Measurements from ENCODE around the gene POU6F1.

DNA sequence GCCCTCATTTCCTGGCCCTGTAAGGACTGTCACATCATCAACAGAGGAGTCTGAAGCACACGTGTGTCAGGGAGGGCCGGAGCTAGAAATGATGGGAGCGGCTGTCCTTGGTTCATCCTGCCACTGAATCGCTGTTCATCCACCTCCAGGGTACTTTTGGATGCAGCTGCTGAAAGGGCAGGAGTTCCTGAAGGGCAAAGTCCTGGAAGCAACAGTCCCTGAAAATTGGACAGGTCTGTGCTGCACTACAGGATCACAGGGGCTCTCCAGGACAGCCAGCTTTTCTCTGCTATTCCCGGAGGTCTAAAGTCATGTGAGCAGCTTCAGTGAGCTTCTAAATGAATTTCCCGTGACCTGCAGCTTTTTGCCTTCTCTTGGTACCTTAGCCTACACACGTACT is 17.7 kb downstream of the POU6F1 start:
- TF ChIP-seq, protein P1, sequence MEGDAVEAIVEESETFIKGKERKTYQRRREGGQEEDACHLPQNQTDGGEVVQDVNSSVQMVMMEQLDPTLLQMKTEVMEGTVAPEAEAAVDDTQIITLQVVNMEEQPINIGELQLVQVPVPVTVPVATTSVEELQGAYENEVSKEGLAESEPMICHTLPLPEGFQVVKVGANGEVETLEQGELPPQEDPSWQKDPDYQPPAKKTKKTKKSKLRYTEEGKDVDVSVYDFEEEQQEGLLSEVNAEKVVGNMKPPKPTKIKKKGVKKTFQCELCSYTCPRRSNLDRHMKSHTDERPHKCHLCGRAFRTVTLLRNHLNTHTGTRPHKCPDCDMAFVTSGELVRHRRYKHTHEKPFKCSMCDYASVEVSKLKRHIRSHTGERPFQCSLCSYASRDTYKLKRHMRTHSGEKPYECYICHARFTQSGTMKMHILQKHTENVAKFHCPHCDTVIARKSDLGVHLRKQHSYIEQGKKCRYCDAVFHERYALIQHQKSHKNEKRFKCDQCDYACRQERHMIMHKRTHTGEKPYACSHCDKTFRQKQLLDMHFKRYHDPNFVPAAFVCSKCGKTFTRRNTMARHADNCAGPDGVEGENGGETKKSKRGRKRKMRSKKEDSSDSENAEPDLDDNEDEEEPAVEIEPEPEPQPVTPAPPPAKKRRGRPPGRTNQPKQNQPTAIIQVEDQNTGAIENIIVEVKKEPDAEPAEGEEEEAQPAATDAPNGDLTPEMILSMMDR (IDR thresholded peaks at IDR 0.05): no peak
- TF ChIP-seq POLR2A (IDR thresholded peaks at IDR 0.05): no peak
